GM21367 (cell line): ENCODE results near the gene TFDP2.

Experiments used
- ATAC-seq: cut with Tn5 transposase; IDR thresholded peaks from one replicate; pipeline ENCODE4 v1.9.1; 2021; ENCODE audit not compliant: unreplicated experiment

Gene TFDP2

GRCh38 chr3:141969711-141970110 lies 179.6 kb downstream of the TFDP2 start:
- ATAC-seq: no peak

DNA sequence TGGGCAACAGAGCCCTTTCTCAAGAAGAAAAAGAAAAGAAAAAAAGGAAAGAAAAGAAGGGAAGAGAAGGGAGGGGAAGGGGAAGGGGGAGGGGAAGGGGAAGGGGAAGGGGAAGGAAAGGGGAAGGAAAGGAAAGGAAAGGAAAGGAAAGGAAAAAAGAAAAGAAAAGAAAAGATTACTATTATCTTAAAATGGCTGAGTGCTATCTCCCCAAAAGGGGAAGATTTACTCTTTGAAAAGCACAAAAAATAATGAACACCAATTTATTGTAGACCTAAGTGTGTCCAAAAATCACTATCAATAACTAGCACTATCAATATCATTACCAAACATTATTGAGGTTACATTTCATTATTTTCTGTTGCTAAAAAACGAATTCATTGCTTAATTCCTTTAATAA lies 183.9 kb downstream of the TFDP2 start:
- no peak for ATAC-seq

DNA sequence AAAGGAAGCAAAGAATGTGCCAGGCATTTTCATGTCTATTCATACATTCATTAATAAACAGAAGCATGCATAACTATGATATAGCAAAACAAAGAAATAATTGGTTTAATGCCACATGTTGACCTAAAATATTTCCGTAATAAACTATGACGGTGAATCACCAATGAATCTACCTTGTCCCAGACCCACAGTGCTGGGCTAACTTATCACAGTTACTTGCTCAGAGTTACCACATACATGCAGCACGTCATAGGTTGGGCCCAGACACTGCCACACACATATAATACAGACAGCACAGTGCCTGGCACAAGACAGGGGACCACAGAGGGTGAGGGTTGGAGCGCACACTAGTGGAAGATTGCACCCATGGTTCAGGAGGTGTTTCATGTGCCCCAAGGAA lies 186.0 kb downstream of the TFDP2 start:
- ATAC-seq: no peak

DNA sequence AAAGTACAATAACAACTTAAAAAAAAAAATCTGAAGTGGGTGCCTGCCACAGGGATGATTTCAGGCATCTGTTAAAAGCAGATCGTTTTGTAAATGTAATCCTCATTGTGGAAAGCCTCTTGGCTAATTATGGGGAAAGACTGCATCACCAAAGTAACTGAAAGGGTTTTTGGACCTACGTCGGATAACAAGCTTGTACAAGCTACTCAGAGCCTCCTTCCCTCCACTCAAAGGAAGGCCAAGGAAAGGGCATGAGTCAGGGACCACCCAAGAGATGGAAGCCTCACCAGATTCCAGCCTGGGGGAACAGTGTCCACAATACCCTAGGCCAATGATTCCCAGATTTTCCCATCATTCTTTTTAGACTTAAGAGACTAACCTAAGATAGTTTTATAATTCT lies 188.6 kb downstream of the TFDP2 start:
- ATAC-seq: no peak

DNA sequence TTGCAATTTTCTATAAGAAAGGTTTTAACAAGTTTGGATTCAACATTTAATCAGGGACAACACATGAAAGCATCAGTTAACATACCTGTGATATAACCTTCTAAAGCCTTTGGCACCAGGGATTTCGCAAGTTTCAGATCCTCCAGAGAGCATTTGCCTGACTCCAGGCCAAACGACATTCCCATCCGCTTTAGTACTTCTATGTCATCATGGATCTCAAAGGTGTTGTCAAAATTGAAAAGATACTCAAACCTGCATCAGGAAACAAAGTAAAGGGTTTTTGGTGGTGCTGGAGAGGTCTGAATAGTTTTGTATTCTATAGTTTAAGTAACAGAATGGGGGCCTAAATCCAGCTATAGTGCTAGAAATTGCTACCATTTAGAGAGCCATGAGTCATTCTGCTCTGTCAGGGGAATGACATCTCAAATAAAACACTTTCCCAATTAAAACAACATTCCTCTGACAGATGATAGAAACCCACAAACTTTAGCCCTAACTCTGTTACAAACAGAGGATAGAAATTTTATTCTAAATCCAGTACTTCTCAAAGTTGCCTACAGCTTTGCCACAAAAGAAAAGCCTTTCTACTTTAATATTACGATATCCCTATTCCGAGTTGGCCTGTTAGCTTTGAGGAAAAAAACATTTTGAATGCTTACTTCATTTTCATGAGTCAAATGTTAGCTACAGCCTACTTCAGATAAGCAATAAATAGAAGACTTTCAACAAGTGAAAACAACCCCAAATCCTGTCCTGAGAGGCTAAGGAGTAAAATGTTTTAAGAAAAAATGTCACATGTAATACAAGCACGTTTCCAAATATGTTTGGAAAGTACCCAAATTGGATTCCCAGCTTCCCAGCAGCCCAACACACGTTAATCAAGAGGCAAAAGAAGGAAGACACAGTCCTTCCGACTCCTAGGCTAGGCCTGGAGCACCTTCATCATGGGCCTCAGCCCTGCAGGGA lies 189.5 kb downstream of the TFDP2 start:
- no peak for ATAC-seq

- ATAC-seq: no peak
Observed at GRCh38 chr3:141955175-141955574, 194.2 kb downstream of the TFDP2 start.

DNA sequence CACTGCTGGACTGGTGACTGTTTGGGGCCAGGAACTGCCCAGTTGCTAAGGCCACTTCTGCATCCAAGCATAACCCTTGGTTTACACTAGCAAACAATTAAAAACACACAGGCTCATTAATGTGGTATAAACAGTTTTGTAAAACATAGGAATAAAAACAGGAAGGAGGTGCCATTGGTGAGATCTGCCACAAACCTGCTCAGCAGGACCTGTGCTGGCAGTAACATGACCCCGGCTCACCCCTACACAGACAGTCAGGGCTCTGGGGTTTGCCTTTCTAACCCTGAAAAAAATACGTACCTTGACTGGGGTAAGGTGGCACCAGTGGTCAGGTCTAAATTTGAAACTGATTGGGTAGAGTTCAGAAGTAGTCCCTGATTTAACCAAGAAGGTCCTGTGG lies 196.7 kb downstream of the TFDP2 start:
- ATAC-seq: no peak

GRCh38 chr3:141950572-141951493 lies 198.5 kb downstream of the TFDP2 start:
- no peak for ATAC-seq

DNA sequence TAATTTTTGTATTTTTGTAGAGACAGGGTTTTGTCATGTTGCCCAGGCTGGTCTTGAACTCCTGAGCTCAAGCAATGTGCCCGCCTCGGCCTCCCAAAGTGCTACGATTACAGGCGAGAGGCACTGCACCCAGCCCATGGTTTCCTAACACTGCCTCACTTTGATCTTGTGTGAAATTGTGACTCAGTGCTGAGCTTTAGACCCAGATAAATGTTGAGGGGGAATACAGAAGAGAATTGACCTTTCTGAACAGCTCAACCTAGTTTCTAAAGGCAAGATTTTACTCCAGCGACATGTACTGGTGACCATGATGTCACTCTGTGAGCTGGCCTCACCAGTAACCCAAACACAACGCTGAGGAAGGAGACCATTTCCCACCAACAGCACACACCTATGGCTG lies 199.4 kb downstream of the TFDP2 start:
- ATAC-seq: no peak

DNA sequence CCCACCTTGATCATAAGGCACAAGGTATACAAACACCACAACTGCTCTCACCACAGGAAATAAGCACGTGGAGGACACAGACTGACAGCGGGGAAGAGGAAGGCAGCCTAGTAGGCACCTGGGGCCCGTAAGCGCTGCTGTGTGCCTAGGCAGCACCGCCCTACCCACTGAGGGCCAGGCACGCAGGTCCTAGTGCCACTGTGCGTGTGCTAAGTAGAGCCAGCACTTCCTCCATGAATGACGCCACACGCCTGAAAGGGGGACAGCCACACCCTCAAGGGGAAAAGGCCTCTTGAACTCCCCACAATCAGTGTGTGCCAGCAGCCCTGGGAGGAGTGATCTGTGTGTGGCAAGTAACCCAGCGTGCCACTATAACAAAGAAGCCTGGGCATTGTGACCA lies 199.9 kb downstream of the TFDP2 start:
- no peak for ATAC-seq

DNA sequence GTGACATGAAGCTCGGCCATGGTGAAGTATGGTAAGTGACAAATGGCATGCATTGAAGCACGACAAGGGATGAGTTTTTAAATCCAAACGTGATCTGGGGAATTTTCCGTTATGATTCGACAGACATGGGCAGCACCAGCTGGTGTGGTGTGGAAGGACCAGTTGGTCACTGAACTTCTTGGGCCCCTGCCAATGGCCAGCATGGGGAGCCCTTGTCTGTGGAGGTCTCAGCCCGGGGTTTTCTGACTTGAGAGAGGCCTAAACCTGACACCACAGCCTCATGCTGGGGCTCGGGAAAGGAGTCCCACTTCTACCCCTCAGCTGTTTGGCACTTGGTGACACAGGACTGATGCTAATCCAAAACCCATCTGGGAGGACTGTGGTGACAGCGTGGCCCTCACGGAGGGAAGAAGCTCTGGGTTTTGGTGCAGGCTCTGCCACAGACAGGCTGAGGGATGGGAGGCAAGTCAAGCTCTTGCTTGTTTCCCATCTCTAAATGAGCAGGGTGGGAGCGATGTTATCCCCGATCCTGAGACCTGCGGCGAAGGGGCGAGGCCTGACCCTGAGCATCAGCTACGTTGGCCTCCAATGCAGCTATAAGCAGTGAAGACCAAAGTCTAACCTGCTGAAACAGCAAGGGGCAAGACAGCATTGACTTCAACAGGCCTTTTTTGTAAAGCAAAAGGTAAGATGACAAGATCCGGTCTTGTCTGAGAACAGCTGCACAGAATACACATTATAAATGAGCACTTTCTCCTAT lies 203.4 kb downstream of the TFDP2 start:
- ATAC-seq: no peak

GRCh38 chr3:141942006-141942405 lies 207.3 kb downstream of the TFDP2 start:
- no peak for ATAC-seq

- ATAC-seq: no peak
Observed at GRCh38 chr3:141941093-141941492, 208.3 kb downstream of the TFDP2 start.

GRCh38 chr3:141940194-141940776 lies 209.1 kb downstream of the TFDP2 start:
- no peak for ATAC-seq

GRCh38 chr3:141939759-141940158 lies 209.6 kb downstream of the TFDP2 start:
- no peak for ATAC-seq

GRCh38 chr3:141938011-141938500 lies 211.3 kb downstream of the TFDP2 start:
- no peak for ATAC-seq

DNA sequence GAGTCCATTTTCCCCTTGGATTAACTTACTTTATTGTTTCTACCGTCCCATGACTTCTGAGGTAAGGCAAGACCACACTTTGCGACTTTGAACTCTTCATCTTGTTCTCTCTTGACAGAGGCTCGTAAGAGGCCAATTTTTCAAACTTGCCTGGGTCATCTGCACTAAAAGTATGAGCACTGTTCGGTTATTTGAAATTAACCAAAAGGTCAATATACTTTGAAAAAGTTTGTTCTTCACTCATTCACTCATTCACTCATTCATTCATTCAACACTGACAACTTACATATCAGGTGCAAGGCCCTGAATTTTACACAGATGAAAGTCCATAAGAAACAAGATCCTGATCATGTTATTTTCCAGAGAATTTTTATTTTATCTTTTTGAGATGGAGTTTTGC lies 215.0 kb downstream of the TFDP2 start:
- ATAC-seq: no peak

- ATAC-seq: no peak
Observed at GRCh38 chr3:141933421-141934300, 215.7 kb downstream of the TFDP2 start.

GRCh38 chr3:141930801-141931200 lies 218.5 kb downstream of the TFDP2 start:
- ATAC-seq: no peak
